HS-27A (cell line): ENCODE results near the gene VPS50.
"Not testable (repeated sequence)": the region's sequence is repeated elsewhere in the genome, so short reads cannot be mapped to it uniquely, and the experiment has no call there.

Source experiments
- DNase-seq: peaks from one replicate; pipeline ENCODE4 v3.0.0-alpha.2; 2012; ENCODE audit warnings: low read depth, missing footprints

VPS50 gene

GRCh38 chr7:93331706-93332105 lies 99.5 kb downstream of the VPS50 start:
- DNase-seq = no peak

- DNase-seq = no peak
Measured at GRCh38 chr7:93332172-93332571, 100.0 kb downstream of the VPS50 start.

- no peak for DNase-seq
Measured at GRCh38 chr7:93337052-93337451, 104.9 kb downstream of the VPS50 start.

GRCh38 chr7:93342178-93342577 lies 110.0 kb downstream of the VPS50 start:
- not testable (repeated sequence) for DNase-seq

- no peak for DNase-seq
Measured at GRCh38 chr7:93350338-93350737, 118.2 kb downstream of the VPS50 start.

- no peak for DNase-seq
Measured at GRCh38 chr7:93352881-93353280, 120.7 kb downstream of the VPS50 start.

GRCh38 chr7:93354815-93355214 lies 122.6 kb downstream of the VPS50 start:
- DNase-seq = no peak

GRCh38 chr7:93359520-93360198 lies 127.5 kb downstream of the VPS50 start:
- no peak for DNase-seq

- DNase-seq = no peak
Measured at GRCh38 chr7:93361853-93362252, 129.7 kb downstream of the VPS50 start.

GRCh38 chr7:93364806-93365205 lies 132.6 kb downstream of the VPS50 start:
- DNase-seq = no peak

- DNase-seq = no peak
Measured at GRCh38 chr7:93365341-93365740, 133.2 kb downstream of the VPS50 start.

GRCh38 chr7:93366816-93367215 lies 134.7 kb downstream of the VPS50 start:
- DNase-seq = no peak

- DNase-seq = no peak
Measured at GRCh38 chr7:93367254-93367653, 135.1 kb downstream of the VPS50 start.

- DNase-seq = not testable (repeated sequence)
Measured at GRCh38 chr7:93370937-93371336, 138.8 kb downstream of the VPS50 start.

GRCh38 chr7:93373537-93373936 lies 141.4 kb downstream of the VPS50 start:
- DNase-seq = no peak

- peak; percentile 11 for DNase-seq
Measured at GRCh38 chr7:93374345-93374940, 142.3 kb downstream of the VPS50 start.

GRCh38 chr7:93375603-93376002 lies 143.4 kb downstream of the VPS50 start:
- no peak for DNase-seq

GRCh38 chr7:93378131-93378760 lies 146.1 kb downstream of the VPS50 start:
- no peak for DNase-seq

- no peak for DNase-seq
Measured at GRCh38 chr7:93382362-93382761, 150.2 kb downstream of the VPS50 start.

GRCh38 chr7:93390660-93391059 lies 158.5 kb downstream of the VPS50 start:
- no peak for DNase-seq

GRCh38 chr7:93392984-93393383 lies 160.8 kb downstream of the VPS50 start:
- no peak for DNase-seq

GRCh38 chr7:93399642-93400041 lies 167.5 kb downstream of the VPS50 start:
- no peak for DNase-seq

GRCh38 chr7:93402944-93403343 lies 170.8 kb downstream of the VPS50 start:
- no peak for DNase-seq

- no peak for DNase-seq
Measured at GRCh38 chr7:93407239-93407638, 175.1 kb downstream of the VPS50 start.
